BJ (cell line): ENCODE measurements around the gene GBF1. TPM values are rescaled to one million over a fixed set of nuclear protein-coding genes. Genes with fewer than 3 reads are reported as not detected.
"Not testable (repeated sequence)": the region's sequence is repeated elsewhere in the genome, so short reads cannot be mapped to it uniquely, and the experiment has no call there.

ENCODE experiments used
- CTCF ChIA-PET: fragments of 350-600 bp; formaldehyde crosslinking; extraction: SDS; loops from one replicate; lab custom pipeline; 2021; ENCODE audit warnings: antibody characterized with exemption, inconsistent platforms; lab: Yijun Ruan, JAX
- POLR2A ChIA-PET: fragments of 300-600 bp; sonication (Branson Sonifier 250); formaldehyde crosslinking; extraction: SDS; loops from one replicate; lab custom pipeline; 2021; ENCODE audit warnings: antibody characterized with exemption; lab: Charles Lee
- DNase-seq: peaks from one replicate; pipeline ENCODE4 v3.0.0-alpha.2; 2011; ENCODE audit warnings: low read depth
- H3K27me3 ChIP-seq: 2 replicates; pipeline ENCODE4 v1.6.0; 2011; ENCODE audit warnings: low read length; ENCODE audit not compliant: control insufficient read depth, insufficient read depth
- H3K36me3 ChIP-seq: 2 replicates; pipeline ENCODE4 v1.5.1; 2011; ENCODE audit warnings: low read length; ENCODE audit not compliant: control insufficient read depth, insufficient read depth
- H3K4me3 ChIP-seq: 2 replicates; pipeline ENCODE4 v1.5.1; 2011; ENCODE audit warnings: low read depth, mild to moderate bottlenecking, control low read depth, low read length
- CTCF ChIP-seq: IDR thresholded peaks from 2 replicates; pipeline ENCODE4 v1.5.1; 2011; ENCODE audit warnings: low read depth, mild to moderate bottlenecking, control low read depth, inconsistent platforms, low read length, moderate library complexity; ENCODE audit not compliant: insufficient read depth
- polyA plus RNA-seq: library from polyadenylated mRNA; depleted of rRNA; stranded (reverse); fragments of >200 nt; gene quantifications from 2 replicates; pipeline ENCODE4 v1.2.3, GENCODE V29; 2011

Gene GBF1
- polyA plus RNA-seq, 1 experiment: 28.4 TPM

- no peak for DNase-seq
- POLR2A ChIA-PET: interaction anchor here (0.6 kb wide), 1 partner anchor 16 kb away, joined by 3 read pairs; no protein-coding TSS in a partner anchor
- Histone ChIP-seq H3K27me3 (peaks cover 1% of the 10 kb centered on the region), H3K4me3 (no peak overlapping the region), H3K36me3 (no peaks in the 10 kb centered on the region)
- TF ChIP-seq CTCF: no peak
- CTCF ChIA-PET: interaction anchor here (0.6 to 1.4 kb wide), 2 partner anchors 26 to 27 kb away, joined by 3 to 5 read pairs; no protein-coding TSS in a partner anchor
Measured at GRCh38 chr10:102202386-102202785, 42.9 kb upstream of the GBF1 start.

- peaks cover 2% of the 10 kb centered on the region; the same call in 1 of the 2 replicates for H3K27me3 ChIP-seq
- no peak for TF ChIP-seq CTCF
- ChIA-PET CTCF (interaction anchor here (0.8 kb wide), 1 partner anchor 144 kb away, joined by 3 read pairs; no protein-coding TSS in a partner anchor), POLR2A (no interaction called here)
- H3K4me3 ChIP-seq: no peak overlapping the region
- DNase-seq: no peak
- H3K36me3 ChIP-seq: no peaks in the 10 kb centered on the region
Measured at GRCh38 chr10:102208311-102209035, 36.9 kb upstream of the GBF1 start.

GRCh38 chr10:102211615-102212299 is 33.6 kb upstream of the GBF1 start:
- DNase-seq: no peak
- Histone ChIP-seq H3K27me3 (peaks cover 2% of the 10 kb centered on the region; the same call in 1 of the 2 replicates), H3K4me3 (no peak overlapping the region), H3K36me3 (no peaks in the 10 kb centered on the region)
- no peak for TF ChIP-seq CTCF
- ChIA-PET POLR2A (no interaction called here), CTCF (interaction anchor here (1.4 kb wide), 1 partner anchor 18 kb away, joined by 6 read pairs; no protein-coding TSS in a partner anchor)

GRCh38 chr10:102213599-102213998 is 31.7 kb upstream of the GBF1 start:
- H3K27me3 ChIP-seq, DNase-seq, H3K4me3 ChIP-seq, POLR2A ChIA-PET, H3K36me3 ChIP-seq: not testable (repeated sequence)
- CTCF ChIA-PET: interaction anchor here (1.6 kb wide), 1 partner anchor 18 kb away, joined by 6 read pairs; no protein-coding TSS in a partner anchor

- POLR2A ChIA-PET: no interaction called here
- Histone ChIP-seq H3K4me3 (no peak overlapping the region), H3K36me3 (no peaks in the 10 kb centered on the region), H3K27me3 (peaks cover 14% of the 10 kb centered on the region)
- DNase-seq: no peak
- no peak for TF ChIP-seq CTCF
- CTCF ChIA-PET: interaction anchor here (0.9 to 5.0 kb wide), 3 partner anchors 12 to 132 kb away, joined by 3 to 35 read pairs (median 5); no protein-coding TSS in a partner anchor
Measured at GRCh38 chr10:102219370-102219769, 26.0 kb upstream of the GBF1 start.
